ENCODE results near the gene SGCA.

Gene SGCA

DNA sequence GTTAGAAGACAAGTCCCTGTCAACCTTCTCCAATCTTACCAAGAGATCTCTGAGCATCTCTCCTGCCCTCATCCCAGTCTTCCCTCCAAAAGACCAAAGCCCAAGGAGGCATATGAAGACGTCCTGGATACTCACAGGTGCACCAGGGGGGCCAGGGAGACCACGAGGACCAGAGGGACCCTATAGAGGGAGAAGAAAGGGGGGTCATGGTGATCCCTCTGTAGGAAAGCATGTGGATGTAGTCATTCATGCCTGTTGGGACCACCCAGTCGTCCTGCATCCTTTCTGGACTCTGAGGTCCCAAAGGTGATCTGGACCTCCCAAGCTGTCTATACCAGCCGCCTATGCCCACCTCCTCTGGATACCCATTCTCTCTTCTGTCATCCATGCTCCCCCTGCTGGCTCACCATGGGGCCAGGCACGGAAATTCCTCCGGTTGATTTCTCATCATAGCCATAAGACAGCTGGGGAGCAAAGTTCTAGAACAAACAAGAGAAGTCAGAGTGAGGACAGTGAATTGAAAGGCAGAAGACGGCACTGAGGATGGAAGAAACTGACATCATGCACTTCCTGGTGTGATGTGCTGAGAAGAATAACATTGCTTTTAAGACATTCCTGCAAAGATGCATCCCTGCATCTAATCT is 32.3 kb downstream of the SGCA start:
- Histone ChIP-seq H2AFZ (ENCODE audit: low read length) (no peak overlapping the region), H3K4me1 (ENCODE audit: low read length) (peaks cover 4% of the 10 kb centered on the region; the same call in 1 of the 2 replicates), H3K4me3 (ENCODE audit: low read length) (no peak overlapping the region), H4K20me1 (ENCODE audit: insufficient read depth, low read length) (no peaks in the 10 kb centered on the region), H3K9me2 (replicated peaks; ENCODE audit: insufficient read depth, low read length) (no peaks in the 10 kb centered on the region), H3K27ac (ENCODE audit: low read length) (no peak overlapping the region), H3K79me2 (ENCODE audit: low read length) (no peaks in the 10 kb centered on the region), H3K36me3 (replicated peaks; ENCODE audit: insufficient read depth, low read length) (no peaks in the 10 kb centered on the region), H3K27me3 (replicated peaks; ENCODE audit: insufficient read depth, low read length) (peaks cover 66% of the 10 kb centered on the region), H3K9ac (ENCODE audit: low read length) (no peak overlapping the region), H3K4me2 (ENCODE audit: low read depth, low read length) (no peak overlapping the region), H3K9me3 (replicated peaks; ENCODE audit: insufficient read depth, low read length) (no peaks in the 10 kb centered on the region), H3F3A (ENCODE audit: insufficient read depth, low read length) (peaks cover 7% of the 10 kb centered on the region; the same call in 1 of the 2 replicates)
- peak; percentile 51 for DNase-seq
- TF ChIP-seq EZH2phosphoT487 (IDR thresholded peaks at IDR 0.05; ENCODE audit: low read length) = no peak
- TF ChIP-seq, protein P1, sequence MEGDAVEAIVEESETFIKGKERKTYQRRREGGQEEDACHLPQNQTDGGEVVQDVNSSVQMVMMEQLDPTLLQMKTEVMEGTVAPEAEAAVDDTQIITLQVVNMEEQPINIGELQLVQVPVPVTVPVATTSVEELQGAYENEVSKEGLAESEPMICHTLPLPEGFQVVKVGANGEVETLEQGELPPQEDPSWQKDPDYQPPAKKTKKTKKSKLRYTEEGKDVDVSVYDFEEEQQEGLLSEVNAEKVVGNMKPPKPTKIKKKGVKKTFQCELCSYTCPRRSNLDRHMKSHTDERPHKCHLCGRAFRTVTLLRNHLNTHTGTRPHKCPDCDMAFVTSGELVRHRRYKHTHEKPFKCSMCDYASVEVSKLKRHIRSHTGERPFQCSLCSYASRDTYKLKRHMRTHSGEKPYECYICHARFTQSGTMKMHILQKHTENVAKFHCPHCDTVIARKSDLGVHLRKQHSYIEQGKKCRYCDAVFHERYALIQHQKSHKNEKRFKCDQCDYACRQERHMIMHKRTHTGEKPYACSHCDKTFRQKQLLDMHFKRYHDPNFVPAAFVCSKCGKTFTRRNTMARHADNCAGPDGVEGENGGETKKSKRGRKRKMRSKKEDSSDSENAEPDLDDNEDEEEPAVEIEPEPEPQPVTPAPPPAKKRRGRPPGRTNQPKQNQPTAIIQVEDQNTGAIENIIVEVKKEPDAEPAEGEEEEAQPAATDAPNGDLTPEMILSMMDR (IDR thresholded peaks at IDR 0.05; ENCODE audit: low read length) = peak; percentile 79

GRCh38 chr17:50199211-50199802 is 33.5 kb downstream of the SGCA start:
- H3K9me3 ChIP-seq (replicated peaks; ENCODE audit: insufficient read depth, low read length) = no peaks in the 10 kb centered on the region
- peaks cover 75% of the 10 kb centered on the region for H3K27me3 ChIP-seq (replicated peaks; ENCODE audit: insufficient read depth, low read length)
- H4K20me1 ChIP-seq (ENCODE audit: insufficient read depth, low read length) = no peaks in the 10 kb centered on the region
- DNase-seq = no peak
- H3K4me1 ChIP-seq (ENCODE audit: low read length) = peaks cover 4% of the 10 kb centered on the region; the same call in 1 of the 2 replicates
- no peak overlapping the region for H3K9ac ChIP-seq (ENCODE audit: low read length)
- no peak overlapping the region for H2AFZ ChIP-seq (ENCODE audit: low read length)
- H3F3A ChIP-seq (ENCODE audit: insufficient read depth, low read length) = peaks cover 7% of the 10 kb centered on the region; the same call in 1 of the 2 replicates
- no peaks in the 10 kb centered on the region for H3K36me3 ChIP-seq (replicated peaks; ENCODE audit: insufficient read depth, low read length)
- H3K9me2 ChIP-seq (replicated peaks; ENCODE audit: insufficient read depth, low read length) = no peaks in the 10 kb centered on the region
- TF ChIP-seq, protein P1 (IDR thresholded peaks at IDR 0.05; ENCODE audit: low read length) = no peak
- TF ChIP-seq EZH2phosphoT487 (IDR thresholded peaks at IDR 0.05; ENCODE audit: low read length) (no peak), EZH2 (optimal IDR thresholded peaks at IDR 0.05; ENCODE audit: low read depth, low read length) (no peak)
- peak overlapping the region; percentile 59 for H3K4me2 ChIP-seq (ENCODE audit: low read depth, low read length)
- H3K27ac ChIP-seq (ENCODE audit: low read length) = no peak overlapping the region
- no peaks in the 10 kb centered on the region for H3K79me2 ChIP-seq (ENCODE audit: low read length)
- H3K4me3 ChIP-seq (ENCODE audit: low read length) = no peak overlapping the region

GRCh38 chr17:50199803-50200456 is 34.1 kb downstream of the SGCA start:
- no peaks in the 10 kb centered on the region for H3K79me2 ChIP-seq (ENCODE audit: low read length)
- H3F3A ChIP-seq (ENCODE audit: insufficient read depth, low read length) = peaks cover 7% of the 10 kb centered on the region; the same call in 1 of the 2 replicates
- no peak overlapping the region for H3K27ac ChIP-seq (ENCODE audit: low read length)
- peak overlapping the region; percentile 59 for H3K4me3 ChIP-seq (ENCODE audit: low read length)
- TF ChIP-seq, protein P1 (IDR thresholded peaks at IDR 0.05; ENCODE audit: low read length) = no peak
- TF ChIP-seq EZH2phosphoT487 (IDR thresholded peaks at IDR 0.05; ENCODE audit: low read length) (no peak), EZH2 (optimal IDR thresholded peaks at IDR 0.05; ENCODE audit: low read depth, low read length) (no peak)
- H4K20me1 ChIP-seq (ENCODE audit: insufficient read depth, low read length) = no peaks in the 10 kb centered on the region
- peak; percentile 76 for DNase-seq
- H3K36me3 ChIP-seq (replicated peaks; ENCODE audit: insufficient read depth, low read length) = no peaks in the 10 kb centered on the region
- no peaks in the 10 kb centered on the region for H3K9me3 ChIP-seq (replicated peaks; ENCODE audit: insufficient read depth, low read length)
- peak overlapping the region; percentile 59 for H3K4me2 ChIP-seq (ENCODE audit: low read depth, low read length)
- no peaks in the 10 kb centered on the region for H3K9me2 ChIP-seq (replicated peaks; ENCODE audit: insufficient read depth, low read length)
- peaks cover 4% of the 10 kb centered on the region; the same call in 1 of the 2 replicates for H3K4me1 ChIP-seq (ENCODE audit: low read length)
- H3K9ac ChIP-seq (ENCODE audit: low read length) = peak overlapping the region; percentile 18; the same call in 1 of the 2 replicates
- H3K27me3 ChIP-seq (replicated peaks; ENCODE audit: insufficient read depth, low read length) = peaks cover 75% of the 10 kb centered on the region
- H2AFZ ChIP-seq (ENCODE audit: low read length) = peak overlapping the region; percentile 73

All from MM.1S (cell line).